GM12878 (cell line): ENCODE results near the gene DYNC1H1. TPM values are rescaled to one million over a fixed set of nuclear protein-coding genes. Genes with fewer than 3 reads are reported as not detected.

Source experiments
- ATAC-seq: fragments of 200-7000 bp; cut with Tn5 transposase; 3 replicates; pipeline ENCODE4 v1.9.1; 2020; ENCODE audit warnings: mild to moderate bottlenecking, moderate library complexity
- BruUV-seq: library from RNA; stranded (reverse); fragments of 400-500 nt; replicated peaks from 2 replicates; lab custom pipeline; 2021; lab: Mats Ljungman, UMichigan
- CTCF ChIA-PET: fragments of 300-600 bp; sonication (Branson Sonifier 250); formaldehyde crosslinking; extraction: SDS; loops from one replicate; lab custom pipeline; 2021; ENCODE audit warnings: inconsistent platforms; lab: Yijun Ruan, JAX
- POLR2A ChIA-PET: fragments of 350-600 bp; formaldehyde crosslinking; extraction: SDS; loops from one replicate; lab custom pipeline; 2021; ENCODE audit warnings: inconsistent platforms; lab: Charles Lee
- RAD21 ChIA-PET: fragments of 300-600 bp; sonication (Branson Sonifier 250); formaldehyde crosslinking; loops from one replicate; lab custom pipeline; 2023; ENCODE audit warnings: antibody characterized with exemption; ENCODE audit not compliant: unreplicated experiment; lab: Charles Lee
- SMC1A ChIA-PET: fragments of 300-600 bp; sonication (Branson Sonifier 250); formaldehyde crosslinking; loops from one replicate; lab custom pipeline; 2023; ENCODE audit not compliant: unreplicated experiment, uncharacterized antibody; lab: Charles Lee
- DNase-seq: peaks from one replicate; pipeline ENCODE4 v3.0.0-alpha.2; 2011; ENCODE audit warnings: low read depth, low spot score
- FAIRE-seq: peaks from 3 replicates; lab custom pipeline; 2011; peaks lifted over from hg19 to GRCh38; lab: Jason Lieb, UNC
- H2AFZ ChIP-seq: 2 replicates; pipeline ENCODE4 v1.6.0; 2011; ENCODE audit warnings: low read depth, low read length, control low read depth; ENCODE audit not compliant: control insufficient read depth
- H3K27ac ChIP-seq: 2 replicates; pipeline ENCODE4 v1.5.1; 2011; ENCODE audit warnings: control low read depth; ENCODE audit not compliant: control insufficient read depth, insufficient read depth
- H3K27me3 ChIP-seq, 2 experiments: replicated peaks in 1 of 2; 2 replicates each; pipeline versions ENCODE4 v1.6.0 to v1.6.1; 2011; ENCODE audit warnings: low read length in 1 of 2; ENCODE audit not compliant: control insufficient read depth in 2 of 2, insufficient read depth in 2 of 2
- H3K36me3 ChIP-seq, 2 experiments: 2 replicates each; pipeline ENCODE4 v1.5.1; 2011; ENCODE audit warnings: low read length in 1 of 2; ENCODE audit not compliant: control insufficient read depth in 2 of 2, insufficient read depth in 2 of 2
- H3K4me1 ChIP-seq: 2 replicates; pipeline ENCODE4 v1.6.1; 2011; ENCODE audit warnings: mild to moderate bottlenecking, low read length, moderate library complexity, mixed read lengths; ENCODE audit not compliant: control insufficient read depth, insufficient read depth
- H3K4me2 ChIP-seq: 2 replicates; pipeline ENCODE4 v1.6.0; 2011; ENCODE audit warnings: control low read depth; ENCODE audit not compliant: control insufficient read depth, insufficient read depth
- H3K4me3 ChIP-seq: fragments of 200-600 bp; sonication (generic); 2 replicates; pipeline ENCODE4 v1.5.1; 2016
- H3K79me2 ChIP-seq: 2 replicates; pipeline ENCODE4 v1.6.0; 2011; ENCODE audit warnings: low read length; ENCODE audit not compliant: control insufficient read depth, insufficient read depth
- H3K9ac ChIP-seq: 2 replicates; pipeline ENCODE4 v1.8.0; 2011; ENCODE audit warnings: low read length, control low read depth, mixed read lengths; ENCODE audit not compliant: control insufficient read depth, insufficient read depth
- H3K9me3 ChIP-seq: replicated peaks from 3 replicates; pipeline ENCODE4 v1.5.1; 2011; ENCODE audit warnings: mild to moderate bottlenecking, low read length; ENCODE audit not compliant: control insufficient read depth, insufficient read depth
- H4K20me1 ChIP-seq: 2 replicates; pipeline ENCODE4 v1.6.0; 2011; ENCODE audit not compliant: control insufficient read depth, insufficient read depth
- BMI1 ChIP-seq: fragments of 450-650 bp; IDR thresholded peaks from 2 replicates; pipeline ENCODE4 v1.6.1; 2016; ENCODE audit warnings: mild to moderate bottlenecking, moderate library complexity, borderline replicate concordance
- CBX5 ChIP-seq: sonication (generic); IDR thresholded peaks from 2 replicates; pipeline ENCODE4 v1.6.1; 2016; ENCODE audit warnings: low read depth, moderate library complexity, mild to moderate bottlenecking, inconsistent platforms
- EP300 ChIP-seq, 2 experiments: fragments of 150-350 bp in 1 of 2; IDR thresholded peaks; 2 replicates each; pipeline ENCODE4 v1.6.1; 2011 to 2012; ENCODE audit warnings: low read depth in 2 of 2, low read length in 2 of 2, borderline replicate concordance in 1 of 2, improper control_type of control experiment in 1 of 2, inconsistent platforms in 1 of 2; ENCODE audit not compliant: control insufficient read depth in 1 of 2
- TCF3 ChIP-seq: IDR thresholded peaks from 2 replicates; pipeline ENCODE4 v1.6.1; 2012; ENCODE audit warnings: low read depth, mild to moderate bottlenecking, low read length, borderline replicate concordance; ENCODE audit not compliant: insufficient read depth
- ZSCAN29 ChIP-seq: fragments of 450-650 bp; IDR thresholded peaks from 2 replicates; pipeline ENCODE4 v1.6.1; 2017; ENCODE audit warnings: mild to moderate bottlenecking, moderate library complexity
- WGBS: methylation state at CpG from one replicate; pipeline ENCODE4 v1.1.6; 2016; ENCODE audit warnings: low lambda C conversion rate; ENCODE audit not compliant: insufficient replicate concordance, insufficient coverage; ENCODE audit errors: missing lambda C conversion rate; 5-methylcytosine and 5-hydroxymethylcytosine counted together
- in situ Hi-C: fragments of 300-500 bp; cut with MboI; formaldehyde crosslinking; loops from 9 replicates; pipeline ENCODE4 v1.14.3; 2018; ENCODE audit warnings: mixed read lengths
- intact Hi-C: fragments of 100-400 bp; cut with micrococcal nuclease; formaldehyde crosslinking; loops from one replicate; pipeline ENCODE4 v1.14.2; 2022; ENCODE audit not compliant: unreplicated experiment
- polyA plus RNA-seq, 11 experiments: library from polyadenylated mRNA; depleted of rRNA in 4 of 11; unstranded in 6 of 11; stranded (reverse) in 5 of 11; fragments of >200 nt; fragmentation: Nextera tagmentation in 4 of 11; fragmentation: Illumina TruSeq in 1 of 11; extraction: Ambion mirVana in 4 of 11; extraction: Trizol in 1 of 11; gene quantifications; 1 replicate in 1 of 11; 2 replicates in 10 of 11; pipeline versions ENCODE4 v1.2.1 to v1.2.3, GENCODE V29; 2011 to 2016; ENCODE audit warnings: inconsistent platforms in 2 of 11, missing spikeins in 2 of 11, low read depth in 1 of 11
- total RNA-seq, 4 experiments: library from RNA; depleted of rRNA in 3 of 4; stranded (reverse); fragments of >200 nt in 3 of 4; fragmentation: Illumina TruSeq in 1 of 4; extraction: Trizol in 1 of 4; gene quantifications; 2 replicates each; pipeline versions ENCODE4 v1.2.1 to v1.2.3, GENCODE V29; 2013 to 2021
- TF ChIP-seq, protein P1 (sequence below): fragments of 150-350 bp; IDR thresholded peaks from 2 replicates; pipeline ENCODE4 v1.6.1; 2014; ENCODE audit warnings: mild to moderate bottlenecking, low read depth, low read length
- TF ChIP-seq, protein P2 (sequence below): fragments of 450-650 bp; formaldehyde crosslinking; IDR thresholded peaks from 2 replicates; pipeline ENCODE4 v1.4.0; 2022; ENCODE audit warnings: mild to moderate bottlenecking, moderate library complexity
- TF ChIP-seq, protein P3 (sequence below): fragments of 450-650 bp; formaldehyde crosslinking; IDR thresholded peaks from 2 replicates; pipeline ENCODE4 v1.5.0; 2022; ENCODE audit warnings: mild to moderate bottlenecking, missing genetic modification characterization

The DYNC1H1 gene
- total and polyA plus RNA-seq, 10 of the 15 experiments (the other 5 are each of a cell fraction or from before 2014, with no cell fraction given) = 38.4 to 291 (median 111) TPM

DNA sequence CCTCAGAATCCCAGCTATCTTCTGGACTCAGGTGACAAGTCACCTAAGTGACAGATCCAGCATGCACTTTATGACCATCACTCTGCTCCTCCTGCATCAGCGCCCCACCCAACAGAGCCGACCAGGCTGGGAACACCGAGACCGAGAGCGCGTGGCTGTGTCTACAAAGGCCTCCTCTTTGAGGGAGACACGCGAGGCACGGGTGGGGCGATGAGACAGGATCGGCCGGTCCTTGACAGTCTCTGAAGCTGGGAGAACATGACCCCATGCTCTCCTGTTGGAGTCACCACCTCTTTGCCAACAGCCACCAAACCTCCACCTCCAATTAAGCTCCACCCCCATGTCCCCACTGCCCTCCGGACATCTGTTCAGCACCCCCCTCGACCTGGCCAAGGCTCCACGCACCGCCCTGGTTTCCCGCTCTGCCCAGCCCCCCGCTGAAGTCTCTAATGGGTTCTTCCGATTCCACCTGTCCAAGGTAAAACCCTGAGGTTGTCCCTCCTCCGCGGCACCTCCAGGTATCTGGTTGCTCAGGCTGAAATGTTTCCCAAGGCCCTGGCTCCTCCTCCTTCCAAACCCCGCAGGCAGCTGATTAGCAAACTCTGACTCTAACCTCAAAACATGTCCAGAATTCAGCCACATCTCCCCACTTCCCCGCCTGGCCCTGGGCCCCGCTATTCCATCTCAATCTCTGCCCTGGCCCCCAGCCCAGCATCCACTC is 91.0 kb downstream of the DYNC1H1 start:
- no peak for FAIRE-seq
- RAD21 ChIA-PET = no interaction called here
- BruUV-seq = no TSS peak
- H3K9me3 ChIP-seq = no peaks in the 10 kb centered on the region
- in situ Hi-C loops (no loop called here), intact Hi-C loops (no loop called here)
- H2AFZ ChIP-seq = no peak overlapping the region
- H3K36me3 ChIP-seq = peaks cover 0 to 5% of the 10 kb centered on the region in 2 experiments; a peak in 2 of 4 replicates
- WGBS = 97% methylated on average over 24 of the region's 24 CpGs
- H3K27me3 ChIP-seq = no peaks in the 10 kb centered on the region
- H3K4me1 ChIP-seq = no peaks in the 10 kb centered on the region
- POLR2A ChIA-PET = no interaction called here
- no peaks in the 10 kb centered on the region for H3K79me2 ChIP-seq
- CTCF ChIA-PET = interaction anchor here (1.1 kb wide), 1 partner anchor 35 kb away, joined by 3 read pairs; no protein-coding TSS in a partner anchor
- no peak overlapping the region for H3K27ac ChIP-seq
- H3K9ac ChIP-seq = no peak overlapping the region
- H4K20me1 ChIP-seq = no peaks in the 10 kb centered on the region
- no peak for DNase-seq
- H3K4me3 ChIP-seq = no peak overlapping the region
- no peak for ATAC-seq
- SMC1A ChIA-PET = no interaction called here
- TF ChIP-seq, protein P1, sequence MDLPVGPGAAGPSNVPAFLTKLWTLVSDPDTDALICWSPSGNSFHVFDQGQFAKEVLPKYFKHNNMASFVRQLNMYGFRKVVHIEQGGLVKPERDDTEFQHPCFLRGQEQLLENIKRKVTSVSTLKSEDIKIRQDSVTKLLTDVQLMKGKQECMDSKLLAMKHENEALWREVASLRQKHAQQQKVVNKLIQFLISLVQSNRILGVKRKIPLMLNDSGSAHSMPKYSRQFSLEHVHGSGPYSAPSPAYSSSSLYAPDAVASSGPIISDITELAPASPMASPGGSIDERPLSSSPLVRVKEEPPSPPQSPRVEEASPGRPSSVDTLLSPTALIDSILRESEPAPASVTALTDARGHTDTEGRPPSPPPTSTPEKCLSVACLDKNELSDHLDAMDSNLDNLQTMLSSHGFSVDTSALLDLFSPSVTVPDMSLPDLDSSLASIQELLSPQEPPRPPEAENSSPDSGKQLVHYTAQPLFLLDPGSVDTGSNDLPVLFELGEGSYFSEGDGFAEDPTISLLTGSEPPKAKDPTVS = no peak
- TF ChIP-seq BMI1 (no peak), CBX5 (no peak), EP300 (IDR thresholded peaks at IDR 0.05; ENCODE audit: borderline replicate concordance in 1 of 2, control insufficient read depth in 1 of 2, low read depth in 2 of 2, low read length in 2 of 2) (no peak), ZSCAN29 (no peak), TCF3 (no peak)
- TF ChIP-seq, protein P2, sequence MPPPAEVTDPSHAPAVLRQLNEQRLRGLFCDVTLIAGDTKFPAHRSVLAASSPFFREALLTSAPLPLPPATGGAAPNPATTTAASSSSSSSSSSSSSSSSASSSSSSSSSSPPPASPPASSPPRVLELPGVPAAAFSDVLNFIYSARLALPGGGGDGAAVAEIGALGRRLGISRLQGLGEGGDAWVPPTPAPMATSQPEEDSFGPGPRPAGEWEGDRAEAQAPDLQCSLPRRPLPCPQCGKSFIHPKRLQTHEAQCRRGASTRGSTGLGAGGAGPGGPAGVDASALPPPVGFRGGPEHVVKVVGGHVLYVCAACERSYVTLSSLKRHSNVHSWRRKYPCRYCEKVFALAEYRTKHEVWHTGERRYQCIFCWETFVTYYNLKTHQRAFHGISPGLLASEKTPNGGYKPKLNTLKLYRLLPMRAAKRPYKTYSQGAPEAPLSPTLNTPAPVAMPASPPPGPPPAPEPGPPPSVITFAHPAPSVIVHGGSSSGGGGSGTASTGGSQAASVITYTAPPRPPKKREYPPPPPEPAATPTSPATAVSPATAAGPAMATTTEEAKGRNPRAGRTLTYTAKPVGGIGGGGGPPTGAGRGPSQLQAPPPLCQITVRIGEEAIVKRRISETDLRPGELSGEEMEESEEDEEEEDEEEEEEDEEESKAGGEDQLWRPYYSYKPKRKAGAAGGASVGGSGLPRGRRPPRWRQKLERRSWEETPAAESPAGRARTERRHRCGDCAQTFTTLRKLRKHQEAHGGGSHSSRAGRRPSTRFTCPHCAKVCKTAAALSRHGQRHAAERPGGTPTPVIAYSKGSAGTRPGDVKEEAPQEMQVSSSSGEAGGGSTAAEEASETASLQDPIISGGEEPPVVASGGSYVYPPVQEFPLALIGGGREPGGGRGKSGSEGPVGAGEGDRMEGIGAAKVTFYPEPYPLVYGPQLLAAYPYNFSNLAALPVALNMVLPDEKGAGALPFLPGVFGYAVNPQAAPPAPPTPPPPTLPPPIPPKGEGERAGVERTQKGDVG (CRISPR knock-in tag) = no peak
- TF ChIP-seq, protein P3, sequence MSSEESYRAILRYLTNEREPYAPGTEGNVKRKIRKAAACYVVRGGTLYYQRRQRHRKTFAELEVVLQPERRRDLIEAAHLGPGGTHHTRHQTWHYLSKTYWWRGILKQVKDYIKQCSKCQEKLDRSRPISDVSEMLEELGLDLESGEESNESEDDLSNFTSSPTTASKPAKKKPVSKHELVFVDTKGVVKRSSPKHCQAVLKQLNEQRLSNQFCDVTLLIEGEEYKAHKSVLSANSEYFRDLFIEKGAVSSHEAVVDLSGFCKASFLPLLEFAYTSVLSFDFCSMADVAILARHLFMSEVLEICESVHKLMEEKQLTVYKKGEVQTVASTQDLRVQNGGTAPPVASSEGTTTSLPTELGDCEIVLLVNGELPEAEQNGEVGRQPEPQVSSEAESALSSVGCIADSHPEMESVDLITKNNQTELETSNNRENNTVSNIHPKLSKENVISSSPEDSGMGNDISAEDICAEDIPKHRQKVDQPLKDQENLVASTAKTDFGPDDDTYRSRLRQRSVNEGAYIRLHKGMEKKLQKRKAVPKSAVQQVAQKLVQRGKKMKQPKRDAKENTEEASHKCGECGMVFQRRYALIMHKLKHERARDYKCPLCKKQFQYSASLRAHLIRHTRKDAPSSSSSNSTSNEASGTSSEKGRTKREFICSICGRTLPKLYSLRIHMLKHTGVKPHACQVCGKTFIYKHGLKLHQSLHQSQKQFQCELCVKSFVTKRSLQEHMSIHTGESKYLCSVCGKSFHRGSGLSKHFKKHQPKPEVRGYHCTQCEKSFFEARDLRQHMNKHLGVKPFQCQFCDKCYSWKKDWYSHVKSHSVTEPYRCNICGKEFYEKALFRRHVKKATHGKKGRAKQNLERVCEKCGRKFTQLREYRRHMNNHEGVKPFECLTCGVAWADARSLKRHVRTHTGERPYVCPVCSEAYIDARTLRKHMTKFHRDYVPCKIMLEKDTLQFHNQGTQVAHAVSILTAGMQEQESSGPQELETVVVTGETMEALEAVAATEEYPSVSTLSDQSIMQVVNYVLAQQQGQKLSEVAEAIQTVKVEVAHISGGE (CRISPR knock-in tag) = no peak
- no peak overlapping the region for H3K4me2 ChIP-seq
